Gastroesophageal sphincter (tissue), 4 donors: Measurements from ENCODE around the gene SLC25A42. TPM values are rescaled to one million over a fixed set of nuclear protein-coding genes. Genes with fewer than 3 reads are reported as not detected.

Experiments
- ATAC-seq: fragments of 150-250 bp; one replicate; pipeline ENCODE4 v1.9.1; 2016; ENCODE audit warnings: mild to moderate bottlenecking, moderate library complexity
- H3K27ac ChIP-seq, 4 donors: fragments of 200-600 bp; sonication (generic) in 3 of 4; 1 replicate in 3 of 4; 2 replicates in 1 of 4; pipeline ENCODE4 v1.5.1; 2016 to 2019
- H3K27me3 ChIP-seq: fragments of 200-600 bp; sonication (generic); one replicate; pipeline ENCODE4 v1.5.1; 2019
- H3K36me3 ChIP-seq, 2 donors: fragments of 200-600 bp; sonication (generic); one replicate each; pipeline ENCODE4 v1.5.1; 2019; ENCODE audit warnings: control low read depth in 1 of 2
- H3K4me1 ChIP-seq, 3 donors: fragments of 200-600 bp; sonication (generic); 1 replicate in 2 of 3; 2 replicates in 1 of 3; pipeline ENCODE4 v1.5.1; 2016 to 2019; ENCODE audit warnings: control low read depth in 2 of 3
- H3K4me3 ChIP-seq, 2 donors: fragments of 200-600 bp; sonication (generic); one replicate each; pipeline ENCODE4 v1.5.1; 2019; ENCODE audit warnings: mild to moderate bottlenecking in 1 of 2, moderate library complexity in 1 of 2
- H3K9me3 ChIP-seq, 3 donors: fragments of 200-600 bp; sonication (generic); one replicate each; pipeline ENCODE4 v1.5.1; 2017 to 2019; ENCODE audit warnings: control low read depth in 2 of 3
- EP300 ChIP-seq: sonication (generic); formaldehyde crosslinking; IDR thresholded peaks from one replicate; pipeline ENCODE4 v1.6.1; 2017; ENCODE audit warnings: antibody characterized with exemption, mild to moderate bottlenecking
- POLR2A ChIP-seq, 2 donors: fragments of 450-650 bp; IDR thresholded peaks; one replicate each; pipeline ENCODE4 v1.6.1; 2017; ENCODE audit warnings: antibody characterized with exemption in 2 of 2, mild to moderate bottlenecking in 2 of 2, moderate library complexity in 1 of 2
- POLR2AphosphoS5 ChIP-seq: sonication (generic); formaldehyde crosslinking; IDR thresholded peaks from one replicate; pipeline ENCODE4 v1.6.1; 2017; ENCODE audit warnings: antibody characterized with exemption
- WGBS, 2 donors: methylation state at CpG; one replicate each; pipeline ENCODE4 v1.1.5; 2018; ENCODE audit warnings: low coverage in 1 of 2; 5-methylcytosine and 5-hydroxymethylcytosine counted together
- total RNA-seq, 4 donors: library from RNA; depleted of rRNA; stranded (reverse); fragments of >200 nt; gene quantifications; one replicate each; pipeline ENCODE4 v1.1.0, GENCODE V29; 2016
- TF ChIP-seq, protein P1 (sequence below), 4 experiments: fragments of 200-600 bp in 2 of 4; fragments of 450-650 bp in 2 of 4; sonication (generic) in 1 of 4; IDR thresholded peaks; one replicate each; pipeline ENCODE4 v1.5.1; 2017 to 2019; ENCODE audit warnings: antibody characterized with exemption in 4 of 4, mild to moderate bottlenecking in 2 of 4, moderate library complexity in 2 of 4

Gene SLC25A42
- total RNA-seq, 4 donors from 2014 or later: 8.8 to 16.0 (median 12.9) TPM

DNA sequence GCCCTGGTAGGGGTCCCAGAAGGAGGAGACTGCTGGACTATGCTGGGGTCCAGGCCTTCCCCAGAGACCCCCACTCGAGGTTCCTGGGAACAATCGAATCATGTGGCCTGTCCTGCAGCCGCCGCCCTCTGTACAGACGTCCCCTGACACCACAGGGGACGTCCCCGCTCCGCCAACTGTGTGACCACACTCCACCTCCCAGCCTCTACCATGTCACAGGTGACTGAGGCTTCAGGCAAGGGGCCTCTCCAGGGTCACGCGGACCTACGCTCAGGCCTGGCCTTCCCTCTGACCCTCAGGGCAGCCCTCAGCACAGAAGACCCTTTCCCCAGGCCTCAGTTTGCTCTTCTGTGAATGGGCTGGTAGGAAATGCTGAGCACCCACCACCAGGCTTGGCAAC, 87.6 kb downstream of the SLC25A42 start:
- H3K36me3 ChIP-seq: peaks cover 0 to 47% of the 10 kb centered on the region in 2 donors
- 87 to 94% methylated on average over 3 to 6 of the region's 11 CpGs for WGBS, 2 donors

DNA sequence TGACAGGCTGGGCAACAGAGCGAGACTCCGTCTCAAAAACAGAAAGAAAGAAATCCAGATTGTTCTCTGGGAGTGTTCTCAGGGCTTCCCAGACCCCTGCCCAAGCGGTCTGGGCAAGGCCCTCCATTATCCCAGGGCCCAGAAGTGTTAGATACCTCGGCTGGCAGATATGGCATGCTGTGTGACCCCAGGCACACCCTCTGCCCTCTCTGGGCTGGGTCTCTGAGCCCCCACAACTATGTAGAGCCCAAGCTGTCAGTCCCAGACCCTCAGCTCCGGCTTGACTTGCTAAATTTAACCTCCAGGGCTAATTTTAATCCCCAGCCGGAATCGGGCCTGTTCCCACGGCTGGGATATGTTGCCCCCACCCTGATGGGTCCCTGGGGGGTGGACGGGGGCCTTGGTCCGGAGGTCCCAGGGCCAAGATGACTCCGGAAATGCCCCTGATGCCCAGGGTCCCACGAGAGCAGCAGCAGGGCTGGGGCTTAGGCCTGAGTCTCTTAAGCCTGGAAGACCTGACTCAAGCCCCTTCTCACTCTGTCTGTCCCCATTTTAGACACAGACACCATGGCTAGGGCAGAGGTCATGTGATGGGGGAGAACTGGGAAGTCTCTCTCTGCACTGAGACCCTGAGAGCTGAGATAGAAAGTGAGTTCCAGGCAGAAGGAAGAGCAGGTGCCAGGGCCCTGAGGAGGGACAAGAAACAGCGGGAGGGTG, 89.0 kb downstream of the SLC25A42 start:
- no peak for TF ChIP-seq POLR2A (IDR thresholded peaks at IDR 0.05)
- TF ChIP-seq POLR2AphosphoS5: no peak
- TF ChIP-seq EP300: no peak
- TF ChIP-seq, protein P1, sequence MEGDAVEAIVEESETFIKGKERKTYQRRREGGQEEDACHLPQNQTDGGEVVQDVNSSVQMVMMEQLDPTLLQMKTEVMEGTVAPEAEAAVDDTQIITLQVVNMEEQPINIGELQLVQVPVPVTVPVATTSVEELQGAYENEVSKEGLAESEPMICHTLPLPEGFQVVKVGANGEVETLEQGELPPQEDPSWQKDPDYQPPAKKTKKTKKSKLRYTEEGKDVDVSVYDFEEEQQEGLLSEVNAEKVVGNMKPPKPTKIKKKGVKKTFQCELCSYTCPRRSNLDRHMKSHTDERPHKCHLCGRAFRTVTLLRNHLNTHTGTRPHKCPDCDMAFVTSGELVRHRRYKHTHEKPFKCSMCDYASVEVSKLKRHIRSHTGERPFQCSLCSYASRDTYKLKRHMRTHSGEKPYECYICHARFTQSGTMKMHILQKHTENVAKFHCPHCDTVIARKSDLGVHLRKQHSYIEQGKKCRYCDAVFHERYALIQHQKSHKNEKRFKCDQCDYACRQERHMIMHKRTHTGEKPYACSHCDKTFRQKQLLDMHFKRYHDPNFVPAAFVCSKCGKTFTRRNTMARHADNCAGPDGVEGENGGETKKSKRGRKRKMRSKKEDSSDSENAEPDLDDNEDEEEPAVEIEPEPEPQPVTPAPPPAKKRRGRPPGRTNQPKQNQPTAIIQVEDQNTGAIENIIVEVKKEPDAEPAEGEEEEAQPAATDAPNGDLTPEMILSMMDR (IDR thresholded peaks at IDR 0.05): no peak
- 78 to 94% methylated on average over 3 to 5 of the region's 13 CpGs for WGBS, 2 donors
- H3K27ac ChIP-seq: no peak overlapping the region
- H3K4me1 ChIP-seq: no peaks in the 10 kb centered on the region
- no peak for ATAC-seq
- no peak overlapping the region for H3K4me3 ChIP-seq
- peaks cover 0 to 43% of the 10 kb centered on the region in 2 donors for H3K36me3 ChIP-seq
- H3K27me3 ChIP-seq: no peaks in the 10 kb centered on the region
- no peaks in the 10 kb centered on the region for H3K9me3 ChIP-seq

More for the DNA sequence above, 87.6 kb downstream of the SLC25A42 start:
- Histone ChIP-seq H3K27me3 (no peaks in the 10 kb centered on the region), H3K4me3 (no peak overlapping the region), H3K27ac (no peak overlapping the region), H3K4me1 (no peaks in the 10 kb centered on the region), H3K9me3 (no peaks in the 10 kb centered on the region)
- TF ChIP-seq EP300 (no peak), POLR2A (IDR thresholded peaks at IDR 0.05) (no peak), POLR2AphosphoS5 (no peak)
- TF ChIP-seq, protein P1 (IDR thresholded peaks at IDR 0.05): no peak
- ATAC-seq: no peak

DNA sequence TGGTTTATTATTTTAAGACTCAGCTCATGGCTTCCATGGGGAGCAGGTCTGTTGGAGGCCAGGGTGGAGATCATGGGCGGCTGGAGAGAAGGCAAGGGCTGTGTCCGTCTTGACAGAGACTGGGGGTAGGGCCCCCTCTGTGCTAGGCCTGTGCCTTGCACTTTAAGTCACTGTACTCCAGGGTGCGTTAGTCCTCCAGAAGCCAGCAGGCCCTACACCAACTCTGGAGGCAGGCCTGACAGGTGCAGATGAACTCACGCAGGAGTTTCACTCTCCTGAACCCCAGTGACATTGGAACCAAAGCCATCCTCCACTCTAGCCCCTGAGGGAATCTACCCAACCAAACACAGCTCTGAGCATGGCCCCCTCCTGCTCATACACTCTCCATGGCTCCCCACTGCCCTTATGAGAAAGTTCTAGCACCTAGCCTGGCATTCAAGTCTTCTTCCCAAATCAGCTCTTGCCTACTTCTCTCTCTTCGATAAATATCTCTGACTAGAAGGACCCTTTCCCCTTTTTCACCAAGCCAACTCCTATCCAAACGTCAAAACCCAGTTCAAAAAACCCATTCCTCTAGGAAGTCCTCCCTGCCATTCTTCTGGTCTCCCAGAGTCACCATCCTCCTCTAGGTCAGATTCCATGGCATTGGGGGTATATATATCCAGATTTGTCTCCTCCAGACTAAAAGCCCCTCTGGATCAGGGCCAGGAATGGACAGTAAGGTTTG, 91.1 kb downstream of the SLC25A42 start:
- TF ChIP-seq EP300: no peak
- TF ChIP-seq POLR2A (IDR thresholded peaks at IDR 0.05): no peak
- TF ChIP-seq POLR2AphosphoS5: no peak
- TF ChIP-seq, protein P1 (IDR thresholded peaks at IDR 0.05): no peak
- no peaks in the 10 kb centered on the region for H3K4me1 ChIP-seq
- H3K4me3 ChIP-seq: no peak overlapping the region
- no peak for ATAC-seq
- no peaks in the 10 kb centered on the region for H3K27me3 ChIP-seq
- WGBS, 2 donors: 90 to 91% methylated on average over 3 of the region's 6 CpGs
- H3K27ac ChIP-seq: no peak overlapping the region
- peaks cover 0 to 24% of the 10 kb centered on the region in 2 donors for H3K36me3 ChIP-seq
- no peaks in the 10 kb centered on the region for H3K9me3 ChIP-seq

DNA sequence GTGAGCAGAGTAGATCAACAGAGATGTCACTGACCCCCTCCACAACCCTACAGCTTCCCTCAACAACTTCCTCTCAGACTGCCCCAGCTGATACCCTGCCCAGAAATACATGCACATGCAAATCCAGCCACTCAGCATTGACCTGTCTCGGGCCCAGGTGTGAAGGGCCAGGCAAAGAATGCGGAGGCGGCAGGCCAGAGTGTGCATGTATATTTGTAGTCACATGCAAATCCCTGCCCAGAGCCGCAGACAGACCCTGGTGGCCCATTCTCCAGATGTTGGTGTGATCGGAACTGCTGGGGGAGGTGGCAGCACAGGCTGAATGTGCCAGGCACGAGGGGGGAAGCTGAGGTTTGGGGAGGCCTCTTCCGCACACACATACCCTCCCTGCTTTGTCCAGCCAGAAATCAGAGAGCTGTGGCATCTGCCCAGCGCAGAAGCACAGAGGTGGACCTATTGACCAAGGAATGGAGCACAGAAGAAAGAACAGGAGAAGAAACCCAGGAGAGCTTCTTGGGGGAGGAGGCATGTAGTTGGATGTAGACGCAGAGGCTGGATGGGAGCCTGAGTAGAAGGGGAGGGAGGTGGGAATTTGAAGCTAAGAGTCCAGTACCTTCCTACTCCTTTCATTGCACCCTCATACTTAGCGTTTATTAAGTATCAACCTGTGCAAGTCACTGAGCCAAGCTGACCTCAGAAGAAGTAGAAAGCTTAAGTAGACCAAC, 91.9 kb downstream of the SLC25A42 start:
- Histone ChIP-seq H3K4me3 (no peak overlapping the region), H3K36me3 (peaks cover 0 to 22% of the 10 kb centered on the region in 2 donors), H3K27me3 (no peaks in the 10 kb centered on the region), H3K9me3 (no peaks in the 10 kb centered on the region), H3K27ac (no peak overlapping the region), H3K4me1 (no peaks in the 10 kb centered on the region)
- 86 to 87% methylated on average over 3 to 7 of the region's 10 CpGs for WGBS, 2 donors
- no peak for ATAC-seq
- TF ChIP-seq, protein P1 (IDR thresholded peaks at IDR 0.05): no peak
- TF ChIP-seq POLR2A (IDR thresholded peaks at IDR 0.05) (no peak), EP300 (no peak), POLR2AphosphoS5 (no peak)
